Measurements from ENCODE around the gene OSBPL1A. TPM values are rescaled to one million over a fixed set of nuclear protein-coding genes. Genes with fewer than 3 reads are reported as not detected.

The OSBPL1A gene
- total RNA-seq, 4 donors from 2014 or later, result 19.1 to 46.7 (median 24.8) TPM

DNA sequence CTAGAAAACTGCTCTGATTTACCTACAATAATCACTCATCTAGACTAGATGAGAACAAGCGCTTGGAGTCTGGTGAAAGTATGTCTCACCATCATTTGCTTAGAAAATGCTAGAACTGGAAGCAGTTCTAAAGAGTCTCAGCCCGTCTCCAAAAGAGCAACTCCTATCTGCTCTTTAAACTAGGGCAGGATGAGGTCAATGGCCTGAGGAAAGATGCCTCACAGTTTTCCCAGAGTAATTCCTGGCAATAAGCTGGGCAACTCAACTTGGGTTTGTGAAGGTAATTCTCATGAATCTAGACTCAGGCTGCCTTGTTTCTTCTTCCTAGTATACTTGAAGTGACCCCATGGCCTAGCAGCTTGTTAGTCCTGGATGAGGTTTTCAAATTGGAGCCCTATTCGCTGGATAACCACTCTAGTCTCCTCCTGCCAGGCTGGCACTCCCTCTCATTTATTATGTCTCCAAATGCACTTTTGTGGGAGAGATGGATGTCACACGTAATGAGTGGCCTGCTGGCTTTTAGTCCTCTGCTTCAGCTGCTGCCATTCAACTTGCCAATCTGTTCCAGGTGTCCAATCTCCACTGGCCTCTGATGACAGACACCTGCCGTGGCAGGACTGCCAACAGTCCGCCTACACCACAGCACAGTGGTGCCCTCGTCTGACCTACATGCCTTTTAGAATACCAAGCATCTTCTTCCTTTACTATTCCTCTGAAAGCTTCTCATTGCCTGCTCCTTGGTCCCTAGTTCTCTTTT lies 177.9 kb downstream of the OSBPL1A start:
- no peak for TF ChIP-seq POLR2A (IDR thresholded peaks at IDR 0.05)
- TF ChIP-seq, protein P1, sequence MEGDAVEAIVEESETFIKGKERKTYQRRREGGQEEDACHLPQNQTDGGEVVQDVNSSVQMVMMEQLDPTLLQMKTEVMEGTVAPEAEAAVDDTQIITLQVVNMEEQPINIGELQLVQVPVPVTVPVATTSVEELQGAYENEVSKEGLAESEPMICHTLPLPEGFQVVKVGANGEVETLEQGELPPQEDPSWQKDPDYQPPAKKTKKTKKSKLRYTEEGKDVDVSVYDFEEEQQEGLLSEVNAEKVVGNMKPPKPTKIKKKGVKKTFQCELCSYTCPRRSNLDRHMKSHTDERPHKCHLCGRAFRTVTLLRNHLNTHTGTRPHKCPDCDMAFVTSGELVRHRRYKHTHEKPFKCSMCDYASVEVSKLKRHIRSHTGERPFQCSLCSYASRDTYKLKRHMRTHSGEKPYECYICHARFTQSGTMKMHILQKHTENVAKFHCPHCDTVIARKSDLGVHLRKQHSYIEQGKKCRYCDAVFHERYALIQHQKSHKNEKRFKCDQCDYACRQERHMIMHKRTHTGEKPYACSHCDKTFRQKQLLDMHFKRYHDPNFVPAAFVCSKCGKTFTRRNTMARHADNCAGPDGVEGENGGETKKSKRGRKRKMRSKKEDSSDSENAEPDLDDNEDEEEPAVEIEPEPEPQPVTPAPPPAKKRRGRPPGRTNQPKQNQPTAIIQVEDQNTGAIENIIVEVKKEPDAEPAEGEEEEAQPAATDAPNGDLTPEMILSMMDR (IDR thresholded peaks at IDR 0.05), result no peak
- 86 to 88% methylated on average over 7 of the region's 7 CpGs for WGBS, 2 donors
- DNase-seq (ENCODE audit: low spot score in 2 of 2), result no peak
- intact Hi-C loops (cut with DNase I; ENCODE audit: low total_unique reads), result no loop called here
- no peak overlapping the region for H3K4me3 ChIP-seq (ENCODE audit: low read depth, poor library complexity, severe bottlenecking)

DNA sequence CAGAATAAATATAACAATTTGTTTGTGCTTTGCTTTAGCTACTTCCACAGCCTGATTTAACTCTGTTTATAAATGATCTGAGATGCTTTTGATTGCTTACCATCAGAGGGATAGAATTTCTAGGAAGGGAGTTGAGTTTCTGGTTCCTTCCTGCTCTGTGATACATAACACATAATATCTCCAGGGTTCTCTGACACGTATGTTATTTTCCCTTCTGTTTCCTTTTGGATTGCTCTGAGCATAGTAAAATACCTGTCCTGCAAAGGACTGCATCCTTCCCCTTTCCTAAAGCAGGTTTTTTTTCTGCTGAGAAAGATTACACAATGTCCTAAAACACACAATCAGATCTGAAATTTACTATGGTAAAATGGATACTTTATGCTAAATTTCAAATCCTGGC lies 182.7 kb downstream of the OSBPL1A start:
- TF ChIP-seq POLR2A (IDR thresholded peaks at IDR 0.05), result no peak
- TF ChIP-seq, protein P1 (IDR thresholded peaks at IDR 0.05), result no peak
- no peak for DNase-seq (ENCODE audit: low spot score in 2 of 2)
- intact Hi-C loops (cut with DNase I; ENCODE audit: low total_unique reads), result no loop called here
- no peak overlapping the region for H3K4me3 ChIP-seq (ENCODE audit: low read depth, poor library complexity, severe bottlenecking)
- 63 to 65% methylated on average over 1 of the region's 1 CpG for WGBS, 2 donors

DNA sequence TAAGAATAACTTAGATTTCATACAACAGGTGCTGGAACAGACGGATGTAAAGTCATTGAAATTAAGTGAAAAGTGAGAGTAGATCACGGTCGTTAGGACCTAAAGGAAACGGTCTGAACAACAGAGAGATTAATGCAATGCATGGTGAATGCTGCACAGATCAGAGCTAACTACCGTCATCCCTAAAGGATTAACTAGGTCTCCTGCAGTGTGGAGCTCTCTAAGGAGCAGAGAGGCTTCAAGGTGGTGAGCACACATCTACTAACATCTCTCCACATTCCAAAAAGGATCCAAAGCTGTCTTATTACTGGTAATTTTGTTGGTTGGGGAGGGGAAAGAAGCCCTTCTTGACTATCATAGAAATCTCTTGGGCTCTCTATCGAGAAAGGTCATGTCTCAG lies 183.5 kb downstream of the OSBPL1A start:
- intact Hi-C loops (cut with DNase I; ENCODE audit: low total_unique reads), result no loop called here
- TF ChIP-seq POLR2A (IDR thresholded peaks at IDR 0.05), result no peak
- TF ChIP-seq, protein P1 (IDR thresholded peaks at IDR 0.05), result no peak
- DNase-seq (ENCODE audit: low spot score in 2 of 2), result no peak
- H3K4me3 ChIP-seq (ENCODE audit: low read depth, poor library complexity, severe bottlenecking), result no peak overlapping the region
- WGBS, 2 donors, result 87 to 90% methylated on average over 6 of the region's 6 CpGs

DNA sequence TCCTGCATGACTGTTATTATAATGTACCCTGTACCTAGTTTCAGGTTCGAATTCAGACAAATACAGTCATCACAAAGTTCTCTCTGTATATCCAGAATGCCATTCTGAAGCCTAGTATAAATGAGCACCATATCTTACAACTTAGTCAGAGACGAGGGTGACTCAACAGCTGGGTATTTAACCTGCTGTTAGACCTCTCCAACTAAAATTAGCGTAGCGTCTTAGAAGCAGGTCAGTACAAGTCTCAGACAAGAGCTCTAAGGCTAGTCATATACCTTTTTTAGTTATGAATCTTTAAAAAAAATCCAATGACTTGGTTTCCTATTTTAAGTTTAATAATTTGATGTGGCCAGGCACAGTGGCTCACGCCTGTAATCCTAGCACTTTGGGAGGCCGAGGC lies 184.7 kb downstream of the OSBPL1A start:
- TF ChIP-seq, protein P1 (IDR thresholded peaks at IDR 0.05), result no peak
- no peak for TF ChIP-seq POLR2A (IDR thresholded peaks at IDR 0.05)
- DNase-seq (ENCODE audit: low spot score in 2 of 2), result no peak
- intact Hi-C loops (cut with DNase I; ENCODE audit: low total_unique reads), result no loop called here
- 67 to 77% methylated on average over 6 of the region's 6 CpGs for WGBS, 2 donors
- H3K4me3 ChIP-seq (ENCODE audit: low read depth, poor library complexity, severe bottlenecking), result no peak overlapping the region

DNA sequence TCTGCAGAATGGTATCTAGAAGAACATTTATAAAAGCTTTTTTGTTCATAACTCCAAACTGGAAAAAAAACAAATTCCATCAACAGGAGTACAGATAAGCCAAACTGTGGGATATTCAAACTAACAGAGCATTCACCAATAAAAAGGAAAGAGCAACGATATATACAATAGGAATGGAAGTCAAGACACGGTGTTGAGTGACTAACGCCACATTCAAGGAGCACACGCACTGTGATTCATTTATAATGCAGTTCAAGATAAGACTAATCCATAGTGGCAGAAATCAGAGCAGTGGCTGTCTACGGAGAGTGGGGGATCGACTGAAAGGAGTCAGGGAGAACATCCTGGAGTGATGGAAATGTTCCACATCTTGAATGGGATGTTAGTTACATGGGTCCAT lies 188.1 kb downstream of the OSBPL1A start:
- DNase-seq (ENCODE audit: low spot score in 2 of 2), result no peak
- intact Hi-C loops (cut with DNase I; ENCODE audit: low total_unique reads), result no loop called here
- no peak overlapping the region for H3K4me3 ChIP-seq (ENCODE audit: low read depth, poor library complexity, severe bottlenecking)
- TF ChIP-seq POLR2A (IDR thresholded peaks at IDR 0.05), result no peak
- TF ChIP-seq, protein P1 (IDR thresholded peaks at IDR 0.05), result no peak
- 91 to 94% methylated on average over 6 of the region's 6 CpGs for WGBS, 2 donors

Measured in lower leg skin (tissue), 4 donors.